Activated CD4-positive, alpha-beta T cell treated with anti-CD3 and anti-CD28 coated beads, Interleukin-2, amount 50 U/mL, for 48 hours (primary cell): ENCODE results near the gene PPP1R13B.
A peak's percentile ranks its signal among the peaks of the same experiment; 100 is the strongest.
"Not testable (repeated sequence)": the region's sequence is repeated elsewhere in the genome, so short reads cannot be mapped to it uniquely, and the experiment has no call there.

Experiments used
- DNase-seq, 2 experiments: peaks; one replicate each; pipeline ENCODE4 v3.0.0-alpha.2; 2020

Gene PPP1R13B, protein sequence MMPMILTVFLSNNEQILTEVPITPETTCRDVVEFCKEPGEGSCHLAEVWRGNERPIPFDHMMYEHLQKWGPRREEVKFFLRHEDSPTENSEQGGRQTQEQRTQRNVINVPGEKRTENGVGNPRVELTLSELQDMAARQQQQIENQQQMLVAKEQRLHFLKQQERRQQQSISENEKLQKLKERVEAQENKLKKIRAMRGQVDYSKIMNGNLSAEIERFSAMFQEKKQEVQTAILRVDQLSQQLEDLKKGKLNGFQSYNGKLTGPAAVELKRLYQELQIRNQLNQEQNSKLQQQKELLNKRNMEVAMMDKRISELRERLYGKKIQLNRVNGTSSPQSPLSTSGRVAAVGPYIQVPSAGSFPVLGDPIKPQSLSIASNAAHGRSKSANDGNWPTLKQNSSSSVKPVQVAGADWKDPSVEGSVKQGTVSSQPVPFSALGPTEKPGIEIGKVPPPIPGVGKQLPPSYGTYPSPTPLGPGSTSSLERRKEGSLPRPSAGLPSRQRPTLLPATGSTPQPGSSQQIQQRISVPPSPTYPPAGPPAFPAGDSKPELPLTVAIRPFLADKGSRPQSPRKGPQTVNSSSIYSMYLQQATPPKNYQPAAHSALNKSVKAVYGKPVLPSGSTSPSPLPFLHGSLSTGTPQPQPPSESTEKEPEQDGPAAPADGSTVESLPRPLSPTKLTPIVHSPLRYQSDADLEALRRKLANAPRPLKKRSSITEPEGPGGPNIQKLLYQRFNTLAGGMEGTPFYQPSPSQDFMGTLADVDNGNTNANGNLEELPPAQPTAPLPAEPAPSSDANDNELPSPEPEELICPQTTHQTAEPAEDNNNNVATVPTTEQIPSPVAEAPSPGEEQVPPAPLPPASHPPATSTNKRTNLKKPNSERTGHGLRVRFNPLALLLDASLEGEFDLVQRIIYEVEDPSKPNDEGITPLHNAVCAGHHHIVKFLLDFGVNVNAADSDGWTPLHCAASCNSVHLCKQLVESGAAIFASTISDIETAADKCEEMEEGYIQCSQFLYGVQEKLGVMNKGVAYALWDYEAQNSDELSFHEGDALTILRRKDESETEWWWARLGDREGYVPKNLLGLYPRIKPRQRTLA

DNA sequence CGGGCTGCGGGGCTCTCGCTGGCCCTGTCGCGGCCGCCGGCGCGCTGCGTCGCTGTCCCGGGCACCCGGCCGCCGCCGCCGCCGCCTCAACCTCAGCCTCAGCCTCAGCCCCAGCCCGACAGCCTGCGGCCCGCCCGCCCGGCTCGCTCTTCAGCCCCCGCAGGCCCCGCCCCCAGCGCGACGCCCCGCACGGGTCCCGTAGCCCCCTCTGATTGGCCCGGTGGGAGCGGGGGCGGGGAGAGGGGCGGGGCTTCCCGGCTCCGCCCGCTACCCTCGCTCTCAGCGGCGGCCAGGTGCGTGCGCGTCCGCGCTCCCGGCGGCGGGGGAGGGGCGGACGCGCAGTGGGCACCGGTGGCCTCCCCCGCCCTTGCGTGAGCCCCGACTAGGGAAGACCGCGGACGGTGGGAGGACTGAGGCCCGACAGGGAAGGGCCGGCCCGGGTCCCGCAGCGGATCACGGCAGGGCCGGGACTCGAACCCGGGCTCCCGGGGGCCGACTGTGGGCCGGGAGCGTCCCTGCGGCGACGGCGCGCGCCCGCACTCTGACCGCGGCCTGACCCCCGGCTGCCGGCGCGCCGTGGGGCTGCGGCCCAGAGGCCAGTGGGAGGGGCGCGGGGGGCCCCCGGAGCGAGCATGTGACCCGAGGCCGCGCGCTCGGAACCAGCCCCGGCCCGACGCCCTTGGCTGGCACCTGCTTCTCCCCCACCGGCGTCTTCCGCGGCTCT, at the start of gene PPP1R13B:
Gene PPP1R13B, minus strand, starts transcription at position 125 of the 724 bp plus-strand sequence. CDS start 268 bp downstream, outside the sequence.
- peak; percentile 94 for DNase-seq

DNA sequence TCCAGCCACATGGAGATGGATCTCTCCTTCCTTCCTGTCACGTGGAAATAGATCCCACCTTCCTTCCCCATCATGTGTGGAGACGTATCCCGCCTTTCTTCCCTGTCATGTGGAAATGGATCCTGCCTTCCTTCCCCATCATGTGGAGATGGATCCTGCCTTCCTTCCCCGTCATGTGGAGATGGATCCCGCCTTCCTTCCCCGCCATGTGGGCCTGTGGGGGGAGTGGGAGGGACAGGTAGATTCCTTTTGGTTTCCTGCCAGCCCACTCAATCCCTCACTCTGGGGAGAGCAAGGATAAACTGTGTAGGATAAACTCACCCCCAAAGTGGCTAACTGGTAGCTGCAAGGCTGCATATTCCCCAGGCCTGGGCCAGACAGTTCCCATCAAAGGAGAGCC, 49.2 kb upstream of the PPP1R13B start:
- DNase-seq = no peak

DNA sequence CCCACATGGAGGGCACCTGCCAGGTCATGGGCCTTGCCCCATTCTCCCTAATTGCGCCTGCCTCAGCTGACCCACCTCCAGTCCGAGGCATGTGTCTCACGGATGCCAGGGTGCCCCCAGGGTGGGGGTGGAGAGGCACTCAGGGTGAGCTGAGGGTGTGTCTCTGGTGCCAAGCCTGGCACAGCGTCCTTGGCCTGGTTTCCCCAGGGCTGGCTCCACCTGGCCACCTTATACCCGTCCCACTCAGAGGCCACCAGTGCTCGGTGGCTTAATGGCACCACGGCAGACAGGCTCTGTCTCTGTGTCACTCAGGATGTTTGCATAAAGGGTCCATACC, 47.3 kb upstream of the PPP1R13B start:
- DNase-seq = no peak

DNA sequence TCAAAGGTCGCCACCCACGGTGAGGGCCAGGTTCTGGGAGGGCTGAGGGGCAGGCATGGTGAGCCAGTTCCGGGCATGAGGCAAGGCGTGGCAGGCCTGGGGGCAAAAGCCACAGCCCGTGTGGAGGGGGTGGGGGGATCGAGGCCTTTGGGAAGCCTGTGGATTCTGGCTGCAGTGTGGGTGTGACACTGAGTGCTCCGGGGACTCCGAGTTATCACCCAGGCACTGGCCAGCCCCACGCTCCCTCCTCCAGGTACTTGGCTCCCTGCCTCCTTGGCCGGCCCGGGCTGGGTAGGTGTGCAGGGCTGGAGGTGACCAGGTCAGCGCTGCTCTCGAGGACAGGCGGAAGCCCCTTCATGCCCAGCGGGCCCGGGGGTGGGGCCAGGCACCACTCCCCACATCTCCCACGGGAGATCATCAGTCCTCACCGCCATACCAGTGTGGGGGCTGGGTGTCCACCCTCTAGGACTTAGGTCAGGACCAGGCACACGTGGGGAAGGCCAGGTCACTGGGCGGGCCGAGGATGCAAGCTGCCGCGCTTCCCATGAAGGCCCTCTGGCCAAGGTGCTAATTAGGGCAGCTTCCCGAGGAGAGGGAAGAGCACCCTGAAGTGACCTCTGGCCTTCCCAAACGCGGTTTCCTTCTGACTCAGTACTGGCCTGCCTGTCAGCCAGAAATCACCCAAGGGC, 46.8 kb upstream of the PPP1R13B start:
- DNase-seq = no peak

DNA sequence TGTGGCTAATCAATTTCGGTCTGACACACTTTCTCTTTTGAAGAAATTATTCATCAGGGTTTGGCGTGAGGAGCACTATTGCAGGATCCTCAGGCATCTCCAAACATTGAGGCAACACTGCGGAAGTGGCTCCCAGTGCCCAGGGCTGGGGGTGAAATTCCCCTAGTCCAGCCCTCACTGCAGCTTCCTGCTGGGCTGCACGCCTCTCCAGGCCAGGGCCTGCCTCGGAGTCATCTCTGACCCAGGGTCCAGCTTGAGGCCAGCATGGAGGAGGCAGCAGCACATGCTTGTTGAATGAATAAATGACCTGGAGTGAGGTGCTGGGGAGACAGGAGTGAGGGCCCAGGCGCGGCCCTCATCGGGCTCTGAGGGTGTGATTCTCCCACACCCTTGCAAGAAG, 44.9 kb upstream of the PPP1R13B start:
- no peak for DNase-seq

DNA sequence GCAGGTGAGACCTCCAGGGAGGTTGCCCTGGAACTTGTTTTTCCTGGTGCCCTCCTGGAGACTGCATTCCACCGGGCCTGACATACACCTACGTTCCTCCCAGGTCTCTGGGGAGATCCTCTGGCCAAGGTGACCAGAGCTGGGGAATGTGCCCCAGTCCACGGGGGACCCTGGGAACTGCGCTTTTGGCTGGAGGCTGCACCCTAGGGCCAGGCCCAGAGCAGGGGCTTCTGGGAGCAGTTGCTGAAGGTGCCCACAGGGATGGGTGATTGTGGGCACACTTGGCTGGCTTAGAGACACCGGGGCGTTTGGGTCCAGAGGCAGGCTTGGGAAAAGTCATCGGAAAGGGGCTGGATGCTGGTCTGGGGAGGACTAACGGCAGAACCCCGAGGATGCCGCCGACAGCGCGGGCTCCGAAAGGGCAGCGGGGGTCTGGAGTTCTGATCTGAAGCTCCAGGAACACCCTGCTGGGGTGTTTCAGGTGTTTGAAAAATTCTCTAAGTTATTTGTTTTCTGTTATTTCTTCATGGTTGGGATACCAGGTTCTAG, 44.4 kb upstream of the PPP1R13B start:
- DNase-seq = no peak

DNA sequence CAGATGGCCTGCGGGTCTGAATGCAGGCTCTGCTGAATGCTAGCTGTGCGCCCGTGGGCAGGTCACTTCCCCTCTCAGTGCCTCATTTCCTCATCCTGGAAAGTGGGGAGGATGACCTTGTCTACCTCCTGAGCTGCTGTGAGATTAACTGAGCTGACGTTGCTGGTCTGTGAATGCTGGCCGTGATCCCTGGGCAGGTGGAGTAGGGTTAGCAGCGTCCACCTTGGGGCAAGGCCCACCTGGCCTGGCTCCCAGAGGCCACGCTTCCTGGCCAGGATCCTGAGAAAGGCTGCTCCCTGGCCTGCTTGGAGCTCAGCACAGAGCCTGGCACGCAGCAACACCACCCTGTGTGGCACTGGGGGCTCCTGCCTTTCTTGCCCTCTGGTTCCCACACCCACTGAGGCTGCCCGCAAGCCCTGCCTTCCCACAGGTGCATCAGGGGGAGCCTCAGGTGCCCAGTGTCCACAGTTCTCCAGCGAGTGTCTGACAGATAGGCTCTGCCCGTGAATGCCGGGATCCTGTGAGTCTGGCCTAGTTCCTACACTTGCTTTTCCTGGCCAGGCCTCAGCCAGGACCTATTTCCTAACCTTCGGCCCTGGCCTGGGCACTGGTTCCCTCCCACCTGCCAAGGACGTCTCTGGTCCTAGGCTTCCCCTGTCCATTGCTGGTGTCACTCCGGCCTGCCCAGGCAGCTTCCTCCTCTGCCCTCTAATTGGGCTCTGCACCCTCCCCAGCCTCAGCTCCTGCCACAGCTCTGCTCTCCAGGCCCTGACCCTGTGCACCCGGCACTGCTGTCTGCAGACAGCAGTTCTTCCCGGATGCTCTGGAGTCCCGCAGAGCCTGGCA, 43.7 kb upstream of the PPP1R13B start:
- DNase-seq = no peak

DNA sequence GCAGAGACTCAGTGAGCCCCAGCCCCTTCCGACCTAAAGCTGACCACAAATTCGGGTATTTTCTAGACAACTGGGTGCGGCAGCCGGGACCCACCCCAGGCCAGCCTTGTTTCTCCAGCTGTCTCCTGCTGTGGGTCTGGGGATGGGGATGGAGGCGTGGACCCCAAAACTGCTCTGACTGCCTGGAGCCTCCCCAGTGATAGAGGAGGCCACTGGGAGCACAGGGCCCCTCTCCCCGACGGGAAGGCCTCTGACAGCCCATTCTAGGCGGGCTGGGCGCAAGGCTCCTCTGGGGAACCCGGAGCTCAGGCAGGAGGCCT, 42.6 kb upstream of the PPP1R13B start:
- no peak for DNase-seq

DNA sequence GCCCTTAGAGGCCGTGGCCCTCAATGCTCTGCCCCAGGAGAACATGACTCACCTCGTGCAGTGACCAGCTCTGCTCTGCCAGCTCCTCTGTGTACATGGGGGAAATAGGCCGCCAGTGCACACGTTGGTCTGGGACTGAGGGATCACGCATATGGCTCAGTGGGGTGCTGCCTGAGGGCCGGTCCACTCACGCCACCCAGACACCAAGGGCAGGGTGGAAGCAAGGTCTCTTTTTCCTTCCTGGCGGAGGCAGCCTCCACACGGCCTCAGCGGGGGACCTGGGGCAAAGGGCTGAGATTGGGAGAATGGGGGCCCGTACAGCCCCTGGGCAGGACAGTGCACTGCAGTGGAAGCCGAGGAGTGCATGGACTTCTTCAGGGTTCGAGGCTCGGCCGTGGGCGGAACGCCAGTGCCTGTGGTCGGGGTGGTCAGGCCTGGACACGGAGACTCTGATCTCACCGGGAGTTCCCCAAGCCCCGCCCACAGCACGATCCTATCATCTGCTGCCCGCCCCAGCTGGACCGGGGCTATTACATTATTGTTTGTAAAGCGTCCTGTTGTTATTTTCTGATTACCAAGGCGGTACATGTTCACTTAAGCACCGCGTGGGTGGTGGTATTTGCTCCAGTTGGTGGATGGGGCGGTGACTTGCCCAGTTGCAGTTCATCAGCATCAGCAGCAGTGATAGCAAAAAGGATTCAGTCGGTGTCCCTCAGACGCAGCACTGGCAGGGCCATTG, 42.1 kb upstream of the PPP1R13B start:
- DNase-seq = no peak

DNA sequence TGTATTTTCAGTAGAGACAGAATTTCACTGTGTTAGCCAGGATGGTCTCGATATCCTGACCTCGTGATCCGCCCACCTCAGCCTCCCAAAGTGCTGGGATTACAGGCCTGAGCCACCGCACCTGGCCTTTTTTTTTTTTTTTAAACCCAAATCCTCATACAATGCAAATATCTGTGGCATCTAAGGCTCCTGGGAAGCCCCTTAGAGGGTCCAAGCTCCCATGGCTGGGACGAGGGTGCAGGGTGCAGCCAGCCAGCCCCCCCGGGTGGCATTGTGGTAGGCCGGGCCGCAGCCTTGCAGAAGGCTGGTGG, 41.6 kb upstream of the PPP1R13B start:
- DNase-seq = not testable (repeated sequence)

DNA sequence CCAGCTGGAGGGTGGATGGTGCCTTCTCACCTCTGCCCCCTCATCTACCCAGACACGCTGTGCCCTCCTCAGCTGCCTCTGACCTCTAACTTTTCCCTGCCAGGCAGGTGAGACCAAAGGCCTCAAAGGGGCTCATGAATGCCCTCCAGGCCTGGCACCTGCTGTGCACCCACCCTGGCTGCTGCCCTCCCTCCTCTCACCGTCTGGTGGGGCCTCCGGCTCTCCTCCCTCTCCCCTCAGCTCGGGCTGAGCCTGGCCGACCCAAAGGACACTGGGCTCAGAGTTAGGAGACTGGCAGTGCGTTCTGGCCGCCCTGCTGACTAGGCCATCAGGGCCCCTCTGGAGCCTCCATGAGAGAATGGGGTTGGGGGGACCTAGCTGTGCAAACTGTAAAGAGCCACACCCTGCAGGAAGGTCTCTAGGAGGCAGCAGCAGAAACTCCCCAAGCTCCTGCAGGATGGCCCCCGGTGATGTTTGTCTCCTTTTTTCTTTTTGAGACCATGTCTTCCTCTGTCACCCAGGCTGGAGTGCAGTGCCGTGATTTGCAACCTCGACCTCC, 40.3 kb upstream of the PPP1R13B start:
- no peak for DNase-seq

DNA sequence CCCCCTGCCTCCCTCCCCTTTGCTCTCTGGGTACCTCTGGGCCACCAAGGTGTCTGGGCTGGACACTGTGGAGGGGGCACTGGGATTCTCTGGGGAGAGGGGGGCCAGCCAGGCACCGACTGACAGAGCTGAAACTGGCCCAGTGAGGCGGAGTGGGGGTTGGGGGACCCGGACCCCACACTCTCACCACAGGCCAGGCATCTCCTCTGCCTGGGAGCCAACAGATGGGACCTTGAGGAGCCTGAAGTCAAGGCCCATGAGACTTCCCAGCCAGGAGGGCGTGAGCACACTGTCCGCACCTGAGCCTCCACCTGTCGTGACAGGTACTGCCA, 39.8 kb upstream of the PPP1R13B start:
- no peak for DNase-seq

DNA sequence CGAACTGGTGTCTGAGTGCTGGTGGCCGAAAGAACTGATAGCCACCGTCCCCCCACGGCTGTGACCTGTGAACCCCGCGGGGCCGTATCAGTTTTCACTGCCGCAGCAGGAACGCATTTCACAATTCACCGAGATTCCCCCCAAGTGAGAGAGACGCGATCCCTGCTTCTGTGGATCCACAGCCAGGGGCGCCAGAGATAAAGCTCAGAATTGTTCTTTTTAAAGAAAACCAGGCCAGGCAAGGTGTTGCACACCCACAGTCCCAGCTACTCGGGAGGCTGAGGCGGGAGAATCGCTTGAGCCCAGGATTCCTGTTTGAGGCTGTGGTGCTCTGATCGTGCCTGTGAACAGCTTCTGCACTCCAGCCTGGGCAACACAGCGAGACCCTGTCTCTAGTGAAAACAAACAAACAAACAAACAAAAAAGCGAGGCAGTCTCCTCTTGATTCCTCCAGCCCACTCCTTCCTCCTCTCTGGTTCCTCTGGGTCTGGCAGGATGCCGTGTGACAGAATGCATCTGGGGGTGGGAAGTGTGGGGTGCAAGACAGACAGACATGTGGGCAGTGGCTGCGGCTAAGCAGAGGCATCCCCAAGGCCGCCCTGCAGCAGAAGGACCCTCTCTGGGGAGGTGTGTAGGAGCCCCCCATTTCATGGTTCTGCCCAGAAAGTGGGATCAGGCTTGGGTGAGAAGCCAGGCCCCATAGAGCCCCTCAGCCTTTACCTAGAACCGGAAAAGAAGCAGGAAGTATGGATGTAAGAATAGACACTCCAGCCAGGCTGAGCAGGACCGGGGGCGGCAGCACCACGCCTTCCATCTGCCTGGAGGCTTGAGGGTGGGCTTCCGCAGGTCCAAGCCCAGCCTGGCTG, 39.2 kb upstream of the PPP1R13B start:
- DNase-seq = no peak

DNA sequence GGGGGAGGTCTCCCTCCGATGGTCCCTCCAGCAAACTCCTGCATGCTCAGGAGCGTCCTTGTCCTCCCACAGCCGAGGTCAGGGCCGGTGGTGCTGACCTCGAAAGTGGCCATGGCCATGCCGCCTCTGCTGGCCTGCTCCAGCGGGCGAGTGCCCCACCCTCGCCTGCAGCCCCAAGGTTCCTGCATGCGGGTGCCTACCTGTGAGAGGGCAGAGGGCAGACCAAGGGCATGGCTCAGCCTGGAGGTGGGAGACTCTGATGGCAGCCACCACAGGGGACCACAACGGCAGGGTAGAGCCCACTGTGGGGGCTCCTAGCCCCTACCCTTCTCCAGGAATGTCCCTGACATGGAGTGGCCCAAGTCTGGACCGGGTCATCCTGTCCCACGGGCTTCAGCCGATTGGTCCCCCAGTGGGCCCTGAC, 38.1 kb upstream of the PPP1R13B start:
- DNase-seq = no peak

DNA sequence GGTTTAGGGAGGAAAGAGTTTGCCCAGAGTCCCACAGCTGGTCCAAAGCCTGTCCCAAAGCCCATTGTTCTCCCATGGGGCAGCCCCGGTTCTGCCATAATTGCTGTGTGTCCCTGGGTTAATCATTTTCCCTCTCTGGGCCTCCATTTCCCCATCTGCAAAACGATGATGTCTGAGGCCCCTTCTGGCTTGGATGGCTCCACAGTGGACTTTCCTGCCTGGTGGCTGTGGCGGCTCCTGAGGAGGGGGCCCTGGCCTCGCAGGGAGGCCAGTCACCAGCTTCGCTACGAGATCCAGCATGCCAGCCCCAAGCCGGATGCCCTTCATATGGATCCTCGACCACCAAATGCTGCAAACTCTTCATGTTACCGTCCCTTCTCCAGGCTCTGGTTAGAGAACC, 37.5 kb upstream of the PPP1R13B start:
- DNase-seq = no peak

DNA sequence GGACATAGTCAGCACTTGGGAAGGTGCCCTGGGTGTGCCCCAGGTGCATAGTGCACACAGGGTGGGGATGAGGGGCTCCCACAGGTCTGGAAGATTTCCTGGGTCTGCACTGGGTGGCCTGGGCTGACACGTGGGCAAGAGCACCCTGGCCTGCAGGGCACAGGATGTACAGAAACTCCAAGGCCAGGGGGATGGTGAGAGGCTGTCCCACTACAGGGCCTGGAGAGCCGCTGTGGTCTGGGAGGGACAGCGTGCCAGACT, 35.8 kb upstream of the PPP1R13B start:
- no peak for DNase-seq

DNA sequence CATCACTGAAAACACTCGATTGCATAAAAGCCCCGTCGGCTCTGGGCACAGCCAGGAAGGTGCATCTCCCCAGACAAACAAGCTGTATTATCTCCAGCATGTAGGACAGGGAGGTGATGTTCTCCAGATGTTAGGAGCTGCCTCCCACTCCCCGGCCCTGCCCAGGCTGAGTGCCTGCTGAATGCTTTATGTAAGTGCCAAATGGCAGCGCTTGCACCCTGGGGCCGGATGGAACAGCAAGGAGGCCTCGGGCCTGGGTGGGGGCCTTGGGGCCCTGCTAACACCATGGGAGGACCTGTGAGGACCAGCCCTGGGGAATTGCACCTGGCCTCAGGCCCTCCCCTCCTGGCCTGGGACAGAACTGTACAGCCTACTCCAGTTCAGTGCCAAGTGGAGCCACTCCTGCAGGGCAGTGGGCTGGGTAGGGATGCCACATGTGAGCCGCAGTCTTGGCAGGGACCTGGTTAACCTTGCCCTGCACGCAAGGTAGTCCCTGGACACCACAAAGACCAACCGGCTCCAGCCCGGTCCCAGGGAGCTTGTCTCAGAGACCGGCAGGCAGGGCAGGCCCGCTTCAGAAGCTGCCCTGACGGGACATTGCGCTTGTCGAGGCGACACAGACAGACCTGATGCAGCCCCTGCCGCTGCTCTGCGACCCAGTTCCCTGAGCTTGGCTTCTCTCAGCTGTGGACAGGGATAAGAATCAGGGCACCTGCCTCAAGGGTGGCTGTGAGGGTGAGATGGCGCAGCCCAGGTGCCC, 35.3 kb upstream of the PPP1R13B start:
- no peak for DNase-seq

DNA sequence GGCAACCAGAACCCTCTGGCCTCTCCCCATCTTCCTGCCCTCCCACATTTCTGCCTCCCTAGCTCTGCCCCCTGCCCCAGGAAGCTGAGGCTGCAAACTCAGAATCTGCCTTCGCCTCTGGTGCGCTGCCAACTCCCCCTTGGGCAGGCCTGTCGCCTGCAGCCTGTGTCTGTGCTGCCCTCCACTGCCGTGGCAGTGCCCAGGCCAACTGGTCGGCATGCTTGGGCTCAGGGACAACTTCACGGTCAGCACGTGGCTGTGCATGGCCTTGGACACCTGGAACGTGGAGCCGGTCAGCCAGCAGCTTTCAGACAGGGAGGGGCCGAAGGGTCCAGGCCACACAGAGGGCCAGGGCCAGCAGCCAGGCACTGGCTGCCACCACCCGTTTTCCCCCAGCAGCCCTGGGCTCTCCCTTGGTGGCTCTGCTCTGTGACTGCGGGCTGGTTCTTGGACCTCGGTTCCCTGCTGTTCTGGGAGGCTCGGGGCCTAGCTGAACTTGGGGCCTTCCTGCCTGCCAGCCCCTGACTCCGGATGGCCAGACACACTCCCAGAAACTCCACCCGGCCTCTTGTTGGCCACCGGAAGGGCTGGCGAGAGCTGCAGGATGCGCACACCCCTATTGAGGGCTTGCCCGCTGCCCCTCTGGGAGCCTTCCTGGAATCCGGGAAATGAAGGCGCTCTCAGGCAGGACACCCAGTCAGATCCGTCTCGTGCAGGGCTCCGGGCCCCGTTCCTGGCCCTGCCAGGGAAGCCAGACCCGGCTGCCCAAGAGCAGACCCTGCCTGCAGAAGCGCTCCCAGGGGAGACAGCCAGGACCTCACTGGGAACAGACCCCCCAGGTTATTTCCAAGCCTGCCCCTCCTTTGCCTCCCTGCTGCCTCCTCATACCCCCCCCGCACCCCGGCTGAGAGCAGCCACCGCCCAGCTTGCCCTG, 34.2 kb upstream of the PPP1R13B start:
- DNase-seq = no peak
